GM18505 (cell line): Measurements from ENCODE around the gene TMA7B.
"Not testable (repeated sequence)": the region's sequence is repeated elsewhere in the genome, so short reads cannot be mapped to it uniquely, and the experiment has no call there.

Source experiments
- ATAC-seq: cut with Tn5 transposase; IDR thresholded peaks from one replicate; pipeline ENCODE4 v1.9.1; 2021; ENCODE audit not compliant: unreplicated experiment
- POLR2A ChIP-seq: IDR thresholded peaks from 4 replicates; pipeline ENCODE4 v1.6.1; 2011; ENCODE audit warnings: borderline replicate concordance; ENCODE audit not compliant: insufficient read depth, insufficient read length; ENCODE audit errors: extremely low read depth

The TMA7B gene

DNA sequence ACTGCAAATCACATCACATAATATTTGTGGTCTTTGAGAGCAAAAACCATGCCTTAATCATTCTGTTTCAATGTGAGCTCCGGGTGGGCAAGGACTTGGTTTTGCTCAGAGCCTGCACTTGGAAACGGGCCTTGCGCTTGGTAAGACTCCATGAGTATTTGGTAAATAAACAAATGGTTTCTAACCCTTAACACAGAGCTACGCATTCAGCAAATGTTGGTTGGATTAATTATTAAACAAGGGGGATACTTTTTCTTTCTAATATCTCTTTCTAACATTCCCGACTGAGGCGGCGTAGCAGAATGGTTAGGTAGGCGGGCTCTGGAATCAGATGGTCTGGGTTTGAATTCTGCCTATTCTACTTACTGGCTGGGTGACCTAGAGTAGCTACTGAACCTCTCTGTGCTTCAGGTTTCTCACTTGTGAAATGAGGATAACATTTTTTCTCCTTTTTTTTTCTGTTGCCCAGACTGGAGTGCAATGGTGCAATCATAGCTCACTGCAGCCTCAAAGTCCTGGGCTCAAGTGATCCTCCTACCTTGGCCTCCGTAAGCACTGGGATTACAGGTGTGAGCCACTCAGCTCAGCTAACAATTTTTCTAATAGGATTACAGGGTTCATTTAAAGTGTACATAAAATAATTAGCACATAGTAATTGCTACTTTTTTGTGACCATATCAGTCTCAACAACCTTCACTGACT, 31.1 kb downstream of the TMA7B start:
- no peak for ATAC-seq
- no peak for TF ChIP-seq POLR2A

DNA sequence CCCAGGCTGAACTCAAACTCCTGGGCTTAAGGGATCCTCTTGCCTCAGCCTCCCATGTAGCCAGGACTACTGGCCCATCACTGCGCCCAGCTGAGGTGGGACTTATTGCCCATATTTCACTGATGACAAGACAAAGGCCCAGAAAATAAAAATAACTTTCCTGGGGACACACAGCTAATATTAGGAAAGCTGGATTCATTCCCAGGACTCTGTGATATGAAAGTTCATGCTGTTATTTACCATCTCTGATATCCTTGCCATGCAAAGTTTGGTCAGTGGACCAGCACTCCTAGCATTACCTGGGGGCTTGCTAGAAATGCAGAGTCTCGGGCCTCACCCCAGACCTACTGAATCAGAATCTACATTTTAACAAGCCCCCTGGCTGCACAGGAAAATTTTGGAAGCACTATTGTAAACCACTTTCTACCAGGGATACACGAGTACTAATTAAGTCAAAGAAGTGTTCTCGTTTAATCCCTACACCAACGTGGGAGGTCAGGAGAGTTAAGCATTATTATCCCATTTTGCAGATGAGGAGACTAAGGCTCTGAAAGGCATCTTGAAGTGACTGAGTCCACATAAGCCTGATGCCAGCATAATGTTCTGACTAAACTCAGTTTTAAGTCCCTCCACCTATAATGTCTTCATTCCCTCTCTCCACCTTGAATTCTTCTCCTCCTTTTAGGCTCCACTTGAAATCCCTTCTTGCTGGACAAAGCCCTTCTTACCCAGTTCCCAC, 32.1 kb downstream of the TMA7B start:
- TF ChIP-seq POLR2A, result no peak
- no peak for ATAC-seq

DNA sequence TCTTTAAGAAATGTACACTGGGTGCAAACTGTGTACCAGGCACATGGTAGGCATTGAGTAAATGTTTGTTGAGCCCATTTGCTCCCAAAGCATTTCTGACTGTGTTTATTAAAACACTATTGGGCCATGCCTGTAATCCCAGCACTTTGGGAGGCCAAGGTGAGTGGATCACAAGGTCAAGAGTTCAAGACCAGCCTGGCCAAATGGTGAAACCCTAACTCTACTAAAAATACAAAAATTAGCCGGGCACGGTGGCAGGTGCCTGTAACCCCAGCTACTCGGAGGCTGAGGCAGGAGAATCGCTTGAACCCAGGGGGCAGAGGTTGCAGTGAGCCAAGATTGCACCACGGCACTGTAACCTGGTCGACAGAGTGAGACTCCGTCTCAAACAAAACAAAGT, 32.7 kb downstream of the TMA7B start:
- not testable (repeated sequence) for ATAC-seq

DNA sequence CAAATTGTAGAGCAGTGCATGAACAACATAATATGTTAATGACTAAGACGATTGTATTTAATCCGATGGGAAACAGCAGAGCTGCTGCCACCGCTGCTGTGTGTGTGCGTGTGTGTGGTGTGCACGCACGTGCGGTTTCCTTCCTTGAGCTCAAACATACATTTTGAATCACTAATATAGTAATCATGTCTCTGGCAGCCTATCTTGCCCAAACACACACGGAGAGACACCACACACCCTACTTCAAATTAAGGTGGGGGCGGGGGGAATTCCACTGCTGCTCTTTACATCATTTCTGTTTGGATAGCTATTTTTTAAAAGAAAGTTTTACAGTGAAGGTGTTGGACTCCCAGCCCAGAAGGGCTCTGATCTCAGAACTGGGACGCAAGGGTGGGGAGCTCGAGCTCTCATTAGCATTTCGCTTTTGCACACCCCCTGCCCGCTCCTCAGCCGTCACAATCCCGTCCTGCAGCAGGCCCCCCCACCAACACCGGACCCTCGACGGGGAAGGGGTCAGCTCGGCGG, 33.9 kb downstream of the TMA7B start:
- TF ChIP-seq POLR2A, result no peak
- no peak for ATAC-seq

DNA sequence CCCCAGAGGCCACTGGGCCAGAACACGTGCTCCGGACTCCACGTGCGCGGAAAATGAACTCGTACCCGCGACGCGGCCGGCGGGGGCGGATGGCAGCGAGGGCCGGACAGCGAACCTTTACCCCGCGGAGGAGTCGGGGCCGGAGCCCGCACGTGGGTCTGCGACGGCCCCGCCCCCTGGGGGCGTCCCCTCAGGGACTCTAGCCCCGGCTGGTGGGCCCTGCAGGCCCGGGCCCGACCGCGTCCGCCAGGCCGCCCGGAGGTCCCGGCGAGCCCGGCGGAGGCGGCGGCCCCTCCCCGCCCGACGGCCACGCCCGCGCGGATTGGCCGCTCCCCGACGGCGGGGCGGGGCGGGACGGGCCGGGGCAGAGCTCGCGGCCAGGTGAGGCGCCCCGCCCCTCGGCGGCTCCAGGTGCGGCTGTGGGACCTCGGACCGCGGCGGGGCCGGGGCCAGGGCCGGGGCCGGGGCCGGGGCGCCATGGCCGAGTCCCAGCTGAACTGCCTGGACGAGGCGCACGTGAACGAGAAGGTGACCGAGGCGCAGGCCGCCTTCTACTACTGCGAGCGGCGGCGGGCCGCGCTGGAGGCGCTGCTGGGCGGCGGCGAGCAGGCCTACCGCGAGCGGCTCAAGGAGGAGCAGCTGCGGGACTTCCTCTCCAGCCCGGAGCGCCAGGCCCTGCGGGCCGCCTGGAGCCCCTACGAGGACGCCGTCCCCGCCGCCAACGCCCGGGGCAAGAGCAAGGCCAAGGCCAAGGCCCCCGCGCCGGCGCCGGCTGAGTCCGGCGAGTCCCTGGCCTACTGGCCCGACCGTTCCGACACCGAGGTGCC, 34.6 kb downstream of the TMA7B start, which contains the start of gene FAM83F:
Gene FAM83F (plus strand): TSS at position 389 of the 827 bp plus-strand sequence. CDS start 89 bp downstream, at position 478.
- TF ChIP-seq POLR2A, result no peak
- no peak for ATAC-seq

DNA sequence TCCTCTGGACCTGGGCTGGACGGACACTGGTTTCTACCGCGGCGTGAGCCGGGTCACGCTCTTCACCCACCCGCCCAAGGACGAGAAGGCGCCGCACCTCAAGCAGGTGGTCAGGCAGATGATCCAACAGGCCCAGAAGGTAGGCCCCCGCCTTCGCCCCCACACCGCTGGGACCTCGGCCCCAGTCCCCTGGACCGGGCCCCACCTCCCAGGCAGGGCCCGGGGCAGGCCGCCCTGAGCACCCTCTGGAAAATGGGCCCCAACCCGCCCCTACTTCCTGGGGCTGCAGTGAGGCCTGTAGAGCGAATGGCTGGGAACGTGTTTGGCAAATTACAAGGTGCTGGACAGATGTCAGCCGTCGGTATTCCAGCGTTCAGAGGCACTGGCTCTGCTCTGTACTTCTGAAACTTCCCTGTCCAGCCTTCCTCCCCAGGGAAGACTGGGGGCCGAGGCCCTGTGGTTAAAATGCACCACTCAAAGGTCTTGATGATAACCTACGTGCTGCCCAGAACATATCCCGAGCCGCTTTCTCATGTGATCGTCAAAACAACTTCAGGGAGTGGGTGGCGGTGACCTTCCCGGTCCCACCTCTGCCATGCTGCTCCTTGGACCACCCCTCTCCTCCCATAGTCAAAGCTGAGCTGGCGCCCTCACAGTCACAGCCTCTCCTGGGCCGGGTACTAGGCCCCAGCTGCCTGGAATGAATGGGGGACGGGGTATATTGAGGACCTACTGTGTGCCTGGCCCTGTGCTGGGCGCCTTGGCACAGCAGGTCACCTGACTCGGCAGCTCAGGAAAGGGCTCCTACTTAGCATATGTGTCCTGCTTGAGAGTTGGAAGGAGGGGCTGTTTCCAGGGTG, 35.4 kb downstream of the TMA7B start:
- TF ChIP-seq POLR2A, result no peak
- no peak for ATAC-seq

DNA sequence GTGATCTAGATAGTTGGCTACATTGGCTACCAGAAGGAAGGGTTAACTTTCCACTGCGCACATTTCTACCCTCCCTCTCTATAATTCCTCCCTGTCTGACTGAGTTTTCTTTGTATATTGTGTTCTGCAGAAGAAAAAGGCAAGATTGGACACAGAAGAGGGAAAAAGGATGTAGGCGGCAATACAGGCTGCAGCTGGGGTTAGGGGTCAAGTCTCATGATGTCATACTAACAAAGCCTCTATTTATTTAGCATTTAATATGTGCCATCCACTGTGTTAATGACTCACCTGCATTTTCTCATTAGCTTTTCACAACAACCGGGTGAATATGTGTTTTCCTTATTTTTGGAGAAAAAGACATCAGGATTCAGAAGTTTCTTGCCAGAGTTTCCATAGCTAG, 36.5 kb downstream of the TMA7B start:
- no peak for TF ChIP-seq POLR2A
- ATAC-seq, result no peak

DNA sequence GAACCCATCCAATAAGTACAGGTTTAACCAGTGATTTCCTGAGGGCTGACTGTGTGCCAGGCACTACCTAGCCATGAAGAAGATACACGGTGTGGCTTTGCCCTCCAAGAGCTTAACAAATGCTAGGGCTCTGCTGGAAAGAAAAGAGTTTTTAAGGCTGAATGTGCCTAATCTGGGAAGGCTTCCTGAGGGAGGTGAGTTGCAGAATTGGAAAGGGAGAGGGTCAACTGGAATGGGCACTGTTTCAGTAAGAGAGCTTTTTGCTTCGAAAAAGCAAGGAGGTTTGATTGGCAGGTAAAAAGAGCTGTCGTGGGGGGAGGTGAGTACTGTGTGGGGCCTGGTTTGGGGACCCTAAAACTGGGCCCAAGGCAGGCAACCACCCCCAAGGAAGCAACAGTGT, 37.2 kb downstream of the TMA7B start:
- ATAC-seq, result no peak
- TF ChIP-seq POLR2A, result no peak

DNA sequence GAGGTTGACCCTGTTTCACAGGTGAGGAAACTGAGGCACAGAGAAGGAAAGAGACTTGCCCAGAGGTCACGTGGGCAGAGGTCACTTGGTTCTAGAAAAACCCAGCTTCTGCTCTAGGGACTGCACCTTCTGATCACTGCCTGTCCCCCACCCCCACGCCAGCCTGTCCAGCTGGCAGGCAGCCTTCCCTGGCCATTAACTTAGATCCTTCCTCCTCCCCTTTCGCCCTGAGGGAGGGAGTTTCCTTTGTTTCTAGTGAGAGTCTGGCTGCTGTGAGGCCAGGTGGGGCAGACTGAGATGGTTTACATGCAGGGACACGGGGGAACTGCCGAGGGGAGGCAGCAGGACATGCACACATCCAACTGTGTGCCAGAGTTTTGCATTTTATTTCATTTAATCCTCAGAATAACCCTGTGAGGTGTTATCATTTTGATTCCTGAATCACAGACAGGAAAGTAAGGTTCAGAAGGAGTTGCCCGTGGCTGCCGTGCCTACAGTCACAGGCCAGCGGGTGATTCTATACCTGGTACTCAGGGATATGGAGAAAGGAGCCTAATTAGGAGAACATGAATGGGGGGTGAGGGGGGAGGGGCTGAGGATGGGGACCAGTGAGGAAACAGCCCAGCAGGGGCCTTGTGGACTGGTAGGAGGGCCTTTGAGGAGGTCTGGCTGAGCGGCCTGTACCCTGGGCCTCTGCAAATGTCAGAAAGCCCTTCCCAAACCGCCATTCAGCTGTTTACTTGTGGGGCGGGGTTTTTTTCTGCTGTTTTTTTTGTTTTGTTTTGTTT, 37.9 kb downstream of the TMA7B start:
- TF ChIP-seq POLR2A, result no peak
- ATAC-seq, result no peak

DNA sequence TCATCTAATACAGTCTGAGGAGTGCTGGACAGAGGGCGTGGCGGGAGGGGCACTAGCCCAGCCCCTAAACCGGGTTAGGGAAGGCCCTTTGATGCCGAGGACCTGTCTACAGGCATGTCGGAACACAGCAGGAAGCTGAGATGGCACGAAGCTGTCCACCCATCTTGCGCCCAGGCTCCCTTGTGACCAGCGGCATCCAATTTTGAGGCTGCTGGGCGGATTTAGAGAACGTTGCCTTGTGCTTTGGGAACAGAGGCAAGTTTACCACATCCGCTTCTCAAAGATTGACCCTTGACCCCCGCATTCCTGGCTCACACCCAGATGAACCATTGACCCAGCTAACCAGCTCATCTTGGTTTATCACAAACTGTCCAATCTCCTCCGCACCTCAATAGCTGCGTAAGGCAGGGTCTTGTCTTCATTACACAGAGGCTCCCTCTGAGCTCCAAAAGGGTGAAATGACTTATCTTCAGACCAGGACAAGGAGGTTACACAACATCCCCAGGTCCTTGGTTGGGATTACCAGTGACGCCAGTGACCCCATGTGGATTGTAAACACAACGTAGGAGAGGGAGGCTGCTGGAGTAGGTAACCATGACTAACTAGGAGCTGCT, 39.1 kb downstream of the TMA7B start:
- no peak for TF ChIP-seq POLR2A
- ATAC-seq, result no peak

DNA sequence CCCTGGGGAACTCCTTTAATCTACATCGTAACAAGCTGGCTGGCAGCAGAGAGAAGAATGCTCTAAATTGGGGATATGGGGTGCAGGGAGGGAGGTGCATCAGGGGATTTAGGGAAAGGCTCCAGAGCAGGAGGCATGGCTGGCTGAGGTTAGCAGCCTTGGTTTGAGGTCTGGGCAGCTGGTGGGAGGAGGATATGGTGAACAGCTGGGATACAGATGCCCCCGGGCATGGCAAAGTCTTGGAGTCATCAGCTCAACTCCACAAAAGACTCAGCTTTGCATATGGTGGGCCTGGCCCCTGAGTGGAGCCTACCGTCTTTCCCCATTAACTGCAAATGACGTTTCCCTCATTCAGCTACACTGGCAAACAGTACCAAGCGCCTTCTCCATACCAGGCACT, 40.0 kb downstream of the TMA7B start:
- ATAC-seq, result no peak
- no peak for TF ChIP-seq POLR2A
